Measurements from ENCODE around the gene PLPP3. TPM values are rescaled to one million over a fixed set of nuclear protein-coding genes. Genes with fewer than 3 reads are reported as not detected.

Gene PLPP3
- total RNA-seq, 1 experiment from 2014 or later: 8.2 TPM

DNA sequence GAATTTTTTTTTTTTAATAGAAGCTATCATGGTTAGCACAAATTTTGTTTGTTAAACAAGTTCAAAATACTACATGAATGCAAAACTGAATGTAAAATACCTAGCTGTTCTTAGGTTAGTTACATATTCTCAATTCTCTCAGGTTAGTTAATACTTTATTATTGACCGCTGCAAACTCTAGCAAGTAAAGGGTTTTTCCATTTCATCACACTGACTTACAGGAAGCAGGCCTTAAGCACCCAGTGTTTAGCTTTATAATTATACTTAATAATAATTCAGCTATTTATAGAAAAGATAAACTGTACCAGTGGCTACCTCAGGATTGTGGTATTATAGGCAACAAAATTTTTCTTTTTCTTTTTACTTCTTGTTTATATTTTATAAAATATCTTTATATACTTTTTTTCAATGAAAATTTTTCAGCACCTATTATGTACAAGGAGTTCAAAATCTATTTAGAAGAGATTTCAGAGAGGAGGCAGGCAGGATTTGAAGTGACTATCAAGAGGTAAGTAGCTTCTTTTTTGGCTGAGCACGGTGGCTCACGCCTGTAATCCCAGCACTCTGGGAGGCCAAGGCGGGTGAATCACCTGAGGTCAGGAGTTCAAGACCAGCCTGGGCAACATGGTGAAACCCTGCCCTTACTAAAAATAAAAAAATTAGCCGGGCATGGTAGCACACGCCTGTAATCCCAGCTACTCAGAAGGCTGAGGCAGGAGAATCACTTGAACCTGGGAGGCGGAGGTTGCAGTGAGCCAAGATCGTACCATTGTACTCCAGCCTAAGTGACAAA, 17.9 kb downstream of the PLPP3 start:
- DNase-seq (ENCODE audit: low read depth, low spot score) (no peak), ATAC-seq (no peak)
- TF ChIP-seq SIN3A (IDR thresholded peaks at IDR 0.05; ENCODE audit: borderline replicate concordance, insufficient read depth, low read depth, low read length) (no peak), POLR2AphosphoS5 (IDR thresholded peaks at IDR 0.05; ENCODE audit: low read depth, low read length) (no peak), TCF7L2 (IDR thresholded peaks at IDR 0.05; ENCODE audit: low read depth, low read length) (no peak)
- TF ChIP-seq, protein P1, sequence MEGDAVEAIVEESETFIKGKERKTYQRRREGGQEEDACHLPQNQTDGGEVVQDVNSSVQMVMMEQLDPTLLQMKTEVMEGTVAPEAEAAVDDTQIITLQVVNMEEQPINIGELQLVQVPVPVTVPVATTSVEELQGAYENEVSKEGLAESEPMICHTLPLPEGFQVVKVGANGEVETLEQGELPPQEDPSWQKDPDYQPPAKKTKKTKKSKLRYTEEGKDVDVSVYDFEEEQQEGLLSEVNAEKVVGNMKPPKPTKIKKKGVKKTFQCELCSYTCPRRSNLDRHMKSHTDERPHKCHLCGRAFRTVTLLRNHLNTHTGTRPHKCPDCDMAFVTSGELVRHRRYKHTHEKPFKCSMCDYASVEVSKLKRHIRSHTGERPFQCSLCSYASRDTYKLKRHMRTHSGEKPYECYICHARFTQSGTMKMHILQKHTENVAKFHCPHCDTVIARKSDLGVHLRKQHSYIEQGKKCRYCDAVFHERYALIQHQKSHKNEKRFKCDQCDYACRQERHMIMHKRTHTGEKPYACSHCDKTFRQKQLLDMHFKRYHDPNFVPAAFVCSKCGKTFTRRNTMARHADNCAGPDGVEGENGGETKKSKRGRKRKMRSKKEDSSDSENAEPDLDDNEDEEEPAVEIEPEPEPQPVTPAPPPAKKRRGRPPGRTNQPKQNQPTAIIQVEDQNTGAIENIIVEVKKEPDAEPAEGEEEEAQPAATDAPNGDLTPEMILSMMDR (IDR thresholded peaks at IDR 0.05): no peak
- TF ChIP-seq, protein P2, sequence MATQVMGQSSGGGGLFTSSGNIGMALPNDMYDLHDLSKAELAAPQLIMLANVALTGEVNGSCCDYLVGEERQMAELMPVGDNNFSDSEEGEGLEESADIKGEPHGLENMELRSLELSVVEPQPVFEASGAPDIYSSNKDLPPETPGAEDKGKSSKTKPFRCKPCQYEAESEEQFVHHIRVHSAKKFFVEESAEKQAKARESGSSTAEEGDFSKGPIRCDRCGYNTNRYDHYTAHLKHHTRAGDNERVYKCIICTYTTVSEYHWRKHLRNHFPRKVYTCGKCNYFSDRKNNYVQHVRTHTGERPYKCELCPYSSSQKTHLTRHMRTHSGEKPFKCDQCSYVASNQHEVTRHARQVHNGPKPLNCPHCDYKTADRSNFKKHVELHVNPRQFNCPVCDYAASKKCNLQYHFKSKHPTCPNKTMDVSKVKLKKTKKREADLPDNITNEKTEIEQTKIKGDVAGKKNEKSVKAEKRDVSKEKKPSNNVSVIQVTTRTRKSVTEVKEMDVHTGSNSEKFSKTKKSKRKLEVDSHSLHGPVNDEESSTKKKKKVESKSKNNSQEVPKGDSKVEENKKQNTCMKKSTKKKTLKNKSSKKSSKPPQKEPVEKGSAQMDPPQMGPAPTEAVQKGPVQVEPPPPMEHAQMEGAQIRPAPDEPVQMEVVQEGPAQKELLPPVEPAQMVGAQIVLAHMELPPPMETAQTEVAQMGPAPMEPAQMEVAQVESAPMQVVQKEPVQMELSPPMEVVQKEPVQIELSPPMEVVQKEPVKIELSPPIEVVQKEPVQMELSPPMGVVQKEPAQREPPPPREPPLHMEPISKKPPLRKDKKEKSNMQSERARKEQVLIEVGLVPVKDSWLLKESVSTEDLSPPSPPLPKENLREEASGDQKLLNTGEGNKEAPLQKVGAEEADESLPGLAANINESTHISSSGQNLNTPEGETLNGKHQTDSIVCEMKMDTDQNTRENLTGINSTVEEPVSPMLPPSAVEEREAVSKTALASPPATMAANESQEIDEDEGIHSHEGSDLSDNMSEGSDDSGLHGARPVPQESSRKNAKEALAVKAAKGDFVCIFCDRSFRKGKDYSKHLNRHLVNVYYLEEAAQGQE (IDR thresholded peaks at IDR 0.05; ENCODE audit: insufficient read depth in 1 of 2, low read depth in 2 of 2, low read length in 1 of 2): no peak
- BruUV-seq (replicated peaks): no TSS peak
- H3K27ac ChIP-seq (ENCODE audit: low read length): no peak overlapping the region
- no peaks in the 10 kb centered on the region; the same call in 1 of the 2 replicates for H3K4me1 ChIP-seq (ENCODE audit: control insufficient read depth, insufficient read depth, low read length)
- in situ Hi-C loops (cut with HindIII; ENCODE audit: low pct_unique_long_range_greater_than_20kb, low sequenced_read_pairs): no loop called here
- CTCF ChIA-PET: no interaction called here
- H3K36me3 ChIP-seq (ENCODE audit: control insufficient read depth, insufficient read depth, low read length): no peaks in the 10 kb centered on the region
- no peaks in the 10 kb centered on the region for H3K27me3 ChIP-seq (ENCODE audit: control insufficient read depth, insufficient read depth, low read length)
- intact Hi-C loops (cut with micrococcal nuclease; ENCODE audit: unreplicated experiment): no loop called here
- no peak overlapping the region for H3K4me3 ChIP-seq (ENCODE audit: low read depth in 2 of 2, low read length in 2 of 2)
- no peaks in the 10 kb centered on the region for H3K9me3 ChIP-seq (ENCODE audit: control insufficient read depth, insufficient read depth, low read depth, low read length)
- POLR2A ChIA-PET: interaction anchor here (0.7 kb wide), 1 partner anchor 44 kb away, joined by 3 read pairs; no protein-coding TSS in a partner anchor

DNA sequence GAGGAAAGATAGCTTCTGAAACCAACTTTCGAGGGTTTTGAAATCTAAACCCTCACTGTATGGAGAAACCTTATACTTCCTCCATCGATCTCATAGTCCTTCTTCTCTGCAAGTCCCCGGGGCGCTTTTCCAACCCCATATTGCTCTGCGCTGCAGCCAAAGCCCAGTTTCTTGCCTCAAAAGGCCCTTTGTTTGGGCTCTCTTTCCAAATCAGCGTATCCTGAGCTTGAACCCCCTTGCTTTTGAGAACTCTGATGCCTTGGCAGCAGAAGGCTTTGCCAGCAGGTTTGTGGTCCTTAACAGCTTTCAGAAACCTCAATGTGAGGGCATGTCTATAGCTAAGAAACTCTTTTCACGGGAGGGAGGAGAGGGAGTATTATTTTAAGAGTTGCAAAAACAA, 21.6 kb downstream of the PLPP3 start:
- Histone ChIP-seq H3K4me1 (ENCODE audit: control insufficient read depth, insufficient read depth, low read length) (no peaks in the 10 kb centered on the region; the same call in 1 of the 2 replicates), H3K4me3 (ENCODE audit: low read depth in 2 of 2, low read length in 2 of 2) (no peak overlapping the region), H3K36me3 (ENCODE audit: control insufficient read depth, insufficient read depth, low read length) (no peaks in the 10 kb centered on the region), H3K9me3 (ENCODE audit: control insufficient read depth, insufficient read depth, low read depth, low read length) (no peaks in the 10 kb centered on the region), H3K27me3 (ENCODE audit: control insufficient read depth, insufficient read depth, low read length) (no peaks in the 10 kb centered on the region), H3K27ac (ENCODE audit: low read length) (no peak overlapping the region)
- no peak for TF ChIP-seq SIN3A (IDR thresholded peaks at IDR 0.05; ENCODE audit: borderline replicate concordance, insufficient read depth, low read depth, low read length)
- TF ChIP-seq TCF7L2 (IDR thresholded peaks at IDR 0.05; ENCODE audit: low read depth, low read length): no peak
- TF ChIP-seq, protein P1 (IDR thresholded peaks at IDR 0.05): no peak
- TF ChIP-seq, protein P2 (IDR thresholded peaks at IDR 0.05; ENCODE audit: insufficient read depth in 1 of 2, low read depth in 2 of 2, low read length in 1 of 2): no peak
- TF ChIP-seq POLR2AphosphoS5 (IDR thresholded peaks at IDR 0.05; ENCODE audit: low read depth, low read length): no peak
- BruUV-seq (replicated peaks): no TSS peak
- ChIA-PET CTCF (no interaction called here), POLR2A (no interaction called here)
- no peak for ATAC-seq
- DNase-seq (ENCODE audit: low read depth, low spot score): no peak
- intact Hi-C loops (cut with micrococcal nuclease; ENCODE audit: unreplicated experiment): no loop called here
- in situ Hi-C loops (cut with HindIII; ENCODE audit: low pct_unique_long_range_greater_than_20kb, low sequenced_read_pairs): no loop called here
